ENCODE measurements around the gene TRIO. TPM values are rescaled to one million over a fixed set of nuclear protein-coding genes. Genes with fewer than 3 reads are reported as not detected.

The TRIO gene
- total and polyA plus RNA-seq, 2 of the 8 experiments (the other 6 are each of a cell fraction or from before 2014, with no cell fraction given) = 35.1 to 69.1 TPM

GRCh38 chr5:14097998-14098471 lies 45.1 kb upstream of the TRIO start:
- Histone ChIP-seq H2BK20ac (ENCODE audit: low read length) (no peak overlapping the region), H2BK15ac (ENCODE audit: low read length) (no peak overlapping the region), H3K23me2 (ENCODE audit: low read depth, low read length) (no peaks in the 10 kb centered on the region), H3K36me3 (ENCODE audit: control insufficient read depth in 2 of 4, insufficient read depth in 4 of 4, low read length in 3 of 4) (no peaks in the 10 kb centered on the region), H3K18ac (ENCODE audit: extremely low read depth, low read length) (no peak overlapping the region), H4K91ac (replicated peaks; ENCODE audit: insufficient read length, low read length) (no peak overlapping the region), H3K56ac (replicated peaks; ENCODE audit: insufficient read length, low read depth, low read length) (peak overlapping the region; percentile 57), H3K4me1 (replicated peaks in 1 of 4; ENCODE audit: control insufficient read depth in 3 of 4, insufficient read depth in 4 of 4, low read length in 3 of 4) (peaks cover 0 to 6% (median 2%) of the 10 kb centered on the region in 4 experiments; a peak in 2 of 7 replicates), H2BK120ac (replicated peaks; ENCODE audit: low read depth, low read length) (no peak overlapping the region), H2BK12ac (ENCODE audit: low read depth, low read length) (no peak overlapping the region), H3K4me2 (ENCODE audit: insufficient read depth in 1 of 2, low read depth in 2 of 2, low read length in 2 of 2) (no peak overlapping the region), H3K9me3 (ENCODE audit: insufficient read depth in 2 of 2, low read depth in 1 of 2, low read length in 1 of 2) (no peaks in the 10 kb centered on the region), H3K79me1 (ENCODE audit: low read depth, low read length) (no peaks in the 10 kb centered on the region), H4K5ac (ENCODE audit: insufficient read length, low read depth, low read length) (no peak overlapping the region), H3K23ac (ENCODE audit: insufficient read length) (no peak overlapping the region), H3K27ac (ENCODE audit: low read depth, low read length) (no peak overlapping the region), H3K14ac (ENCODE audit: insufficient read length) (no peak overlapping the region), H3K9ac (replicated peaks in 1 of 4; ENCODE audit: extremely low read depth in 1 of 4, low read depth in 3 of 4, low read length in 3 of 4) (no peak overlapping the region), H3K4me3 (ENCODE audit: extremely low read depth in 1 of 4, insufficient read depth in 2 of 4, low read depth in 3 of 4, low read length in 4 of 4) (no peak overlapping the region), H2BK5ac (ENCODE audit: low read depth, low read length) (no peak overlapping the region), H2AK5ac (ENCODE audit: low read depth, low read length) (no peak overlapping the region), H3K27me3 (replicated peaks in 1 of 4; ENCODE audit: control insufficient read depth in 3 of 4, extremely low read depth in 1 of 4, insufficient read depth in 3 of 4, low read length in 3 of 4) (no peaks in the 10 kb centered on the region), H3K4ac (replicated peaks; ENCODE audit: insufficient read length, low read depth, low read length) (no peak overlapping the region), H2AFZ (ENCODE audit: low read length) (no peak overlapping the region), H4K20me1 (replicated peaks in 1 of 2; ENCODE audit: control insufficient read depth in 1 of 2, insufficient read depth in 2 of 2, low read length in 2 of 2) (no peaks in the 10 kb centered on the region), H4K8ac (ENCODE audit: extremely low read depth, insufficient read depth, low read length) (no peak overlapping the region), H3K79me2 (ENCODE audit: control insufficient read depth in 1 of 2, insufficient read depth in 2 of 2, low read length in 2 of 2) (no peaks in the 10 kb centered on the region)
- ChIA-PET POLR2A (ENCODE audit: partially characterized antibody) (interaction anchor here (1.7 kb wide), 1 partner anchor 10 kb away, joined by 4 read pairs; no protein-coding TSS in a partner anchor), CTCF (ENCODE audit: partially characterized antibody) (no interaction called here)
- no peak for TF ChIP-seq KDM5A (IDR thresholded peaks at IDR 0.05; ENCODE audit: low read length)
- no peak for TF ChIP-seq CBX5 (IDR thresholded peaks at IDR 0.05; ENCODE audit: low read depth, low read length)
- no peak for TF ChIP-seq BRCA1 (IDR thresholded peaks at IDR 0.05; ENCODE audit: low read depth, low read length)
- no peak for TF ChIP-seq YY1 (IDR thresholded peaks at IDR 0.05; ENCODE audit: low read depth, low read length)
- FAIRE-seq = no peak
- DNase-seq (ENCODE audit: low read depth in 1 of 2, low spot score in 2 of 2) = no peak
- 89% methylated on average over 1 of the region's 1 CpG; no CpG with 5 or more reads in 1 of the 2 experiments for WGBS, 2 experiments (ENCODE audit: extremely low coverage in 1 of 2, insufficient coverage in 1 of 2, insufficient read length in 1 of 2, insufficient replicate concordance in 2 of 2, low coverage in 1 of 2, low lambda C conversion rate in 2 of 2, missing lambda C conversion rate in 1 of 2)
